Hematopoietic multipotent progenitor cell (in vitro differentiated cells): ENCODE data around the gene PRKCA. TPM values are rescaled to one million over a fixed set of nuclear protein-coding genes. Genes with fewer than 3 reads are reported as not detected.
A peak's percentile ranks its signal among the peaks of the same experiment; 100 is the strongest.

ENCODE experiments used
- DNase-seq, 3 donors: peaks; one replicate each; pipeline ENCODE4 v3.0.0-alpha.2; 2011 to 2015; ENCODE audit warnings: low read depth in 2 of 3, low spot score in 2 of 3
- total RNA-seq: library from RNA; depleted of rRNA; stranded (reverse); fragments of >200 nt; gene quantifications from one replicate; pipeline ENCODE4 v1.2.3, GENCODE V29; 2012

The PRKCA gene
- total RNA-seq, 1 donor = 0.54 TPM

DNA sequence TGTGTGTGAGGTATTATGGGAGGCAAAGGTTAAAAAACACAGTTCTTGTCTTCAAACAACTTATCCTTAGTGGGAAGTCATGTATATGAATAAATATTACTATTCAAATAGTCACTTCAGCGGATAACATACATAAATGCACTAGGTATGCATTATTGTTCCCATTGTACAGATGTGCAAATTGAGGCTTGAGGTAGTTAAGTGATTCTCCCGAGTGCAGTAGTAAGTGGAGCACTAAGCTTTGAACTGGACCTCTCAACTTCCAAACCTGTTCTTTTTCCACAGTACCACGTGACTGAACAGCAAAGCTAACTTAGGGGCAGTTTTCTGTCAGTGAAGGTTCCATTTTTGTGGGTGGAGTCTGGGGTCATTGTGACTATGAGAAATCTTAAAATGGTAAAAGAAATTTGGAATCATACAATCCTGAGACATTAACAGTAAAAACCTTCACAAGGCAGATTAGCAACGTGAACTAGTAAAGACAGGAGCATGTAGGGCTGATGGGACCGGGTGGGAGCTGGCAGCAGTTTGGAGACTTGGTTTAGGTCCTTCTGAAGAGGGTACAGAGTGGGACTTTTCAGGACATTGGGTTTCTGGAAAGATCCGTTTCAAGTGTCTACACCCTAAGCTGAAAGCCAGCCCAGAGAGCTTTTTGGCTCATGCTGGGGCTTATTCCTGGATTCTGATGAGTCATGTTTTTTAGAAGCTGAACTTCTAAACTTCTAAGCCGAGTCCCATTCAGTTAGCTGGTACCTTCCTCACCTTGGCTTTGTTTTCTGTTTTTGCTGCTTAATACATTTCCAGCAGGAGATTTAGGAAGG is 204.9 kb downstream of the PRKCA start:
- peak in 1 of 3 donors; percentile 4 for DNase-seq

DNA sequence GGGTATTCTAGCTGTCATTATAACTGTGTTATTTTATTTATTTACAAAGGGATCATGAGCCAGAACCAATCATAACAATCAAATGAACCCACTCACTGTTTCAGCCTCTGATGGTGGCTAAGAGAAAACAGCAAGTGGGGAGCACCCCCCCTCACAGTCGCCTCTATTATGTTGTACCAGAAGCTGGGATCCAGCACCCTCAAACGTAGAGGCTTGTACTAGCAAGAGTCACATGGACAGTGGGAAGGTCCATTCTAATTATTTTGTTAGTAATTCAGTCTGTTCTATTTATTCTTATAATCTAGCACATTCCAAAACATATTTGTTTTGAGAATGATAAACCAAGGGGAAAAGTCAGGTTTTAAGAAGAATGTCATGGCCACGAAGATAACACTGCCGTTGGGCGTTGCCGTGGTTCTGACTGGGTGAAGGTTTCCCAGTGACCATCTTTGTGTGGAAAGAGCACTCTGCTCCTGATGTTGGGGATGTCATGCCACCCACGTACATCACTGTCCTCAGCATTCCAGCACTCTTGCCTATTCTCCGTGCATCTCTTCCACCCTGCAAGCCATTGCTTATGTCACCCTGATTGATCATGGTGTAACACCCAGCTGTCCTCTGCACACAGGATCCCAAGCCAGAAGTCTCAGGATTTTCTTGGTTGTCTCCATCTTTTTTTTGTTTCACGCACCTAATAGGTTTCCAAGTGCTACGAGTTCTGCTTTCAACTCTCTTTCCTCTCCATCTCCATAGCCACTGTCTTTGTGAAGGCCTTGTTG is 205.8 kb downstream of the PRKCA start:
- DNase-seq = no peak

DNA sequence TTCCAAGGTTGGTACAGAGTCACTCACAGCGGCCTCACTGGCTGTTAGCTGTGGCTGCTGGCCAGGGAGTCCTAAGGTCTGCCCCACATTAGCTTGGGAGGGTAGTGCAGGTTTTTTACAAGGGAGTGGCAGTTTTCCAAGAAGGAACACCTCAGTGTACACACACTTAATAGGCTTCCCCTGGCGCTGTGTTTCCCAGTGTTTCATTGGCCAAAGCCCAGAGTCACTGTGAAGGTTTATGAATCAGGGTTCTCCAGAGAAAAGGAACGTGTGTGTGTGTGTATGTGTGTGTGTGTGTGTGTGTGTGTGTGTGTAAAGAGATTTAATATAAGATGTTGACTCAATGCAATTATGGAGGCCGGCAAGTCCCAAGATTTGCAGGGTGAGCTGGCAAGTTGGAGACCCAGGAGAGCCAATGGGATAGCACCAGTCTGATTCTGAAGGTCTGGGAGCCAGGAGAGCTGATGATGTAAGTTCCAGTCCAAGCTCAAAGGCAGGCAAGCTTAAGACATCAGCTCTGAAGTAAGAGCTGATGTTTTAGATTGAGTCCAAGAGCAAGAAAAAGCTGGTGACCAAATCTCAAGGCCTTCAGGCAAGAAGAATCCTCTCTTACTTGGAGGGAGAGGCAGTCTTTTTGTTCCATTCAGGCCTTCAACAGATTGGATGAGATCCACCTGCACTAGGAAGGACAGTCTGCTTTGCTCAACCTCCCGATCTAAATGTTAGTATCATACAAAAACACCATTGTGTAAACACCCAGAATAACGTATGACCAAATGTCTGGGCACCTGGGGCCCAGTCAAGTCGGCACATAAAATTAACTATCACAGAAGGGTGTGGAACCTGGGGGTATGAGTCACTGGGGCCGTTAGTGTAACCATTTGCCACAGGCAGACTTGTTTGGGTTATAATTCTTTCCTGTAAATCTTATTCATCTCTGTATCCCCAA is 206.8 kb downstream of the PRKCA start:
- no peak for DNase-seq

DNA sequence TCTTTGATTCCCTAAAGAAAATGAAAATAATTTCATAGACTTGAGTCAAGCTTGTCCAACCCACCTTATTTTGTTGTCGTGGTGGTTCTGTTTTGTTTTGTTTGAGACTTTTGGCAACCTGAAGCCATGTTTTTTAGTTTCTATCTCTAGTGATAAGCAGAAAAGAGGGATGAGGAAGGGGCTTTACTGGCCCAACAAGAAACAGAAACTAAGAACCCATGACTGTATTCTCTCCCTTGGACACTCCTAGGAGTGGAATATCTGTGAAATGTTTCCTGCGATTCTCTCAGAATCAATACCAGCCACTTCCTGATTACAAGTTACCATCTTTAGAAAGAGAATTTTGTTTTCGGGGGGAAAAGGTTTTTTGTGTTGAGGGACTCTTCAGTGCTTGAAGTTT is 207.5 kb downstream of the PRKCA start:
- no peak for DNase-seq

DNA sequence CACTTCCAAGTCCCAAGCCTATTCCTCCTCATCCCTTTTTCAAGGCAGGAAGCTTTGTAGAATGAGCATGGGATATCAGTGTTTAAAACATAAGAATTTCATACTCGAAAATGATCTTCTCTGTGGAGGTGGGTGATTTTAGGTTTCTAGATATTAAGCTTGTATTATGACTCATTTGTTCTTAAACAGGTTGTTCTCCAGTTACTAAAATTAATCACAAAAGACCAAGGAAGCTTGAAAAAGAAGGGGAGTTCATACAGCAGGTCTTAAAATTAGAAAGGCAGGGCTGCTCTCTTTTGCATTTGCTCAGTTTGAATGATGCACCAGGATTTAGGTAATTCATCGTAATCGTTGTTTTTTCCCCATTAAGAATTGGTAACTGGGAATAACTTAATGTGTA is 208.7 kb downstream of the PRKCA start:
- no peak for DNase-seq

DNA sequence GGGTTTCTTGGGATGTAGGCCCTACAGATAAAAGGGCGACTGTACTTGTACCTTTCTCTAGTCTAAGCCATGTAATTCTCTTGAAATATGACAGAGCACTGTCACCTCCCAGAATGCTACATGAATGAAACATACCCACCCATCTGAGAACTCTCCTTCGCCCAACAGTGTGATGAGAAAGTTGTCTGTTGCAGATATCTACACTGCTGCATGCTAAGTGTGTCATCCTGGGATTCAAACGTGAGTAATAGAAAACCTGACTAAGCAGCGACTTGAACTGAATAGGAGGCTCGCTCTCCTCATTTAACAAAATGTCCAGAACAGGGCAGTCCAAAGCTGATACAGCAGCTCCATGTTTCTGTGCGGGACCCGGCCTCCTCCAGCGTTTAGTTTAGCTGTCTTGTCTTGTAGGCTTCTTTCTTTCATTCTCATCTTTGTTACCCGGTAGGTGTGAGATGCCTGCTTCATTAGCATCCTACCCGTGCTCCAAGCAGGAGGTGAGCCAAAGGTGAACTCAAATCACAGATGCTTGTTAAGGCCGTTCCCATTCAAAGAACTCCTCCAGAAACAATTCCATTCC is 211.9 kb downstream of the PRKCA start:
- no peak for DNase-seq

DNA sequence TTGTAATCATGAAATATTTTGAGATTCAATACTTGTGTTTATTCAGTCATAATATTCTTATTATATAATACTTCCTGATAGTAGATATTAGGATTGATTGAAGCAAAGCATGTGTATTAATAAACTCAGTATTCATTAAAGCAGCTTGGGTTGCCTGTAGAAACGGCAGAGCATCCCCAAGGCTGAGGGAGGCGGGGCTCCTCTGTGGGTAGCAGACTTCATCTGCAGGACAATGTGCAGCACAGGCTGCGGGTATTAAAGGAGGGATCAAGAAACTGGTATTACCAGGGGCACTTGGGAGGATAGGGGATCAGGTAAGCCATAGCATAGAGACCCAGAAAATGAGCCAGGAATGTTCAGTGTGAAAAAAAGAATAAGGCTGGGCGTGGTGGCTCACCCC is 213.6 kb downstream of the PRKCA start:
- no peak for DNase-seq

DNA sequence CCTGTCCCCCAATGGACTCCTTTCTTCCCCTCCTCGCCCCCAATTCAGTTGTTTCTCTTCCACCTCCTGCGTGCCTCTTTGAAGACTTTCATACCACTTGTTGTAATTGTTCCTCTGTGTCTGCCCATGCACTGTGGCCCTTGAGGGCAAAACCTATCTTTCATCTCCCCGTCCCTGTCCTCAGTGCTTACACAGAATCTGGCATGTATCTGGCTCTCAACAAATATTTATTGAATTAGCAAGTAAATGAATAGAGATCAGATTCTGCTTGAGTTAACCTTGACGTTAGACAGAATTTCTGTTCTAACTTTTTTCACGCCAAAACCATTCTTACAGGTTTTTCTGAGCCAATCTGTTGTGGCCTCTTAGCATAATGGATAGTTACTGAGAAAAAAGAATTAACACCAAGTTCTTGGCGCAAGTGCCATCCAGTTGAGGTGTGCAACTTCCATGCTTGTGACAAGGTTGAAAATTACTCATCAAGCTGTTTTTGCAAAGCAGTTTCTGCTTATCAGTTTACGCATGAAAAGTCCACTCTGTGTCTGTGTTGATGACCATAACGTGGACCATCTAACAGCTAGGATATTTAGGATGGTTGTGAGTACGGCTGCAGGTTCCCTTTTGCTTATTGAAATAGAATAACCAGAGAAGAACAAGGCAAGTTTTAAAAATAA is 215.1 kb downstream of the PRKCA start:
- no peak for DNase-seq

DNA sequence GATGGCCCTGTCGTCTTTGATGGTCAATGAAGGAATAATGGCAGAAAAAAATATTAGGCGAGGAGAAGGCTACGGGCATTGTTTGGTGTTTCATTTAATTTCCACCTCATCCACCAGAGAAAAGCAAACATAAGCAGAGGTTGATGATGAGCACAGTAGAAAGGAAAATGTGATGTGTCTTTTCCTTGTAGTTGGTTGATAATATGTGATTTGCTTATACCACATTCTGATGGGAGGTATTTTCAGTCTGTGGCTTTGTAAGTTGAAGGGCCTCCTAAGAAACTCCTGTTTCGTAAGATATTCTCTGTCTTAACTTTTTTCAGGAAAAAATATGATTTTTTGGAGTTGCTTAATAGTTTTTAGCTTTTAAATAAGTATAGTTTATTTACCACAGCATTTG is 215.7 kb downstream of the PRKCA start:
- DNase-seq = no peak

DNA sequence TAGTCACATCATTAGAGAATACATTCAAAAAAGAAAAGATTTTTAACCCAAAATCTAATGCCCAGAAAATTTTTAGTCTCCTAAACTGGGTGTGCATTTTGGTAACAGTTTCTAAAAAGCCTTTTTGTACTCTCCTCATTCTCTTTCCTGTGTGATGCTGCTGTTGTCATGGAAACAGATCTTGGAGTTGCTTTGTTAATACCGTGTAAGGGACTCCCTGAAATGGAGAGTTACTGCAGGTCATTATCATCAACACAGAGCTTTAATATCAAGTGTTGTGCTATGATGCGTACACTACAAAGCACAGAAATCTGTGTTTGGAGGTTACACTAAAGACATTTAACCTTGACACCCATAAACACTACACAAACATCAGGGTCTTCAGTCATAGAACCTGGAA is 216.3 kb downstream of the PRKCA start:
- DNase-seq = no peak

DNA sequence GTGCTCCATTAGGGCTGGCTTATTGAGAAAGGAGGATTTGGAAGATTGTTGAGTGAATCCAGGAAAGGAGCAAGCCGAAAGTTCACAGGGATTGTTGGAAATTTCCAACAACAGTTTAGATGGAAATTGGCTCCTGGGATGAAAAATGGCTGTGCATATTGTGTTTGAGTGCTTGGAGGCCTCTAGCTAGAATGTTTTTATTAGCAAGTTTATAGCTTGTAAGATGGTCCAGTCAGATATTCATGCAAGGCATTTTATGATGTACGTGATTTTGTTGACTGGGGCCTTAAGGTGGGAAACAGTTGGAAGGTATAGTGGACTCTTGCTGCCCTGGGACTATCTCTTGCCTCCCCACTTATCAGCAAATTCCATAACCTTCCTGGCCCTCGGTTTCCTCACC is 216.7 kb downstream of the PRKCA start:
- no peak for DNase-seq

DNA sequence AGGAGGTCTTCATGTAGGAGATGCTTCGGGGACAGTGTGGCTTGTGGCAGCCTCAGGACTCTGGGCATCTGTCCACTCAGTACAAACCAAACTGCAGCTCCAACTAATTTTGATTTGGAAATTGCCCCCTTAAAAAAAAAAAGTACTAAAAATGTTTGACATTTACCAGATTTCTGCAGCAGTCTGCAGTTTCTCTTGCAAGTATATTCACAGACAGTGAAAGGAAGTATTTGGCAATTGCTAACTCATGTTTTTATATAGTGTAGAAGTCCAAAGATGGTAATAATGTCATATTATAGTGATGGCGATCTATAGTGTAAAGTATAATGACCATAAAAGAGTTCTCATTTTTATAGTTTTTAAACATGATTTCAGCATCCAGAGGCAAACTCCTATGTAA is 218.6 kb downstream of the PRKCA start:
- DNase-seq = no peak

DNA sequence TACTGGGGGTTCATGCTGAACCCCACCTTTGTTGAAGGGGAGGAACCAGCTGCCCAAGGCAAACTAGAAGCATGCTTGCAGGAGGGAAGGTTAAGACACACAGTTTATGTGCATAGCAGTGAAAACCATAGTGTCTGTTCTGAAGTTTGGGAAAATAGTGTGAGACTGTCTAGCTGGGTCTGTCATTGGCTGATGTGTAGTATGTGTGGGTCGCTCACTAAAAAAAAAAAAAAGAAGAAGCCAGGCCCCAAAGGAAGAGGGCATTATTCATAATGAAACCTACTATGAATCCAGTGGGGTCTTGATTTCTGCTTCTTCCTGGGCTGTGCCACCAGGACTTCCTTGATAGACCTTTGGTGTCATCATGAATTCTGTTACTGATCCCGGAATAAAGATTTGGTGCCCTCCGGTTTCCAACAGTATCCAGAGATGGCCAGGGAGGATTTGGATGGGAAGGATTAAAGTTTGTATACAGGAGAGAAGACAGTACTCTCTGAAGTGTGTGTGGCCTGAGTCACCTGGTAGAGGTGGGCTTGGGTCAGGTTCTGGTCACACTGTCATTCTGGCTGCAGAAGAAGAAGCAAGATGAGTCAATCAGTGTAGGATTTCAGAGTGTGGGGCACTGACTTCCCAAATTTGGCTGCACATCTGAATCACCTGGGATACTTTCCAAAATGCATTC is 220.3 kb downstream of the PRKCA start:
- DNase-seq = no peak

DNA sequence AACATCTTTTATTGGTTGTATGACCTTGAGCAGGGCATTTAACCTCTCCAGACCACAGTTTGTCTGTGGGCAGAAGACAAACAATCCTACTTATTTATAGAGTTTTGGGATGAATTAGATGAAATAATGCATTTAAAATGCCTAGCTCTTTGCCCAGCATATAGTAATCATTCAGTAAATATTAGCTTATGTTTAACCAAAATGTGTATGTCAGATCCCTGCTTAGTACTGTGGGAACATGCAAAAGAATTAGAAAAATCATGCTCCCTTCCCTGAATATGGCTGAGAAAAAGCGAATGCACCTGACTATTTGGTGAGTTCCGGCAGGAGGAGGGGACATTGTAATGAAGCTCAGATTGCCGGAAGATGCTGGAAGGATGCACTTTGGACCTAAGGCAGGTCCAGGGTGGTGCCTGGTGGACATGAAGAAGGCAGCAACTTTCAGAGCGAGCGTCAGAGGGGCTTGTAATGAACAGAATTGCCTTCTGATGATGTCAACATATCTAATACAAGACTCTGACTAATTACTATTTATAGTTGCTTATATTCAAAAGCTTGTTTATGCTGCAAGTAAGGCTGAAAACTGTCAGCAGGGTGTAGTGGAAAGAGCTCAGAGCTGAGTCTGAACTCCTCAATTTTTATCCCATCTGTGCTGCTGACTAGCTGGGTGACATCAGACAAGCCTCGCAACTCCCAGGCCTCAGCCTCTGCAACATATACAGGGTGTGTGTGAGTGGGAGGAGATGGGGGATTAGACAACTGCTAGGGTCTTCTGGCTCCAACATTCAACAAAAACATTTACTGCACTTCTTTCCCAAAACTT is 221.2 kb downstream of the PRKCA start:
- DNase-seq = no peak

DNA sequence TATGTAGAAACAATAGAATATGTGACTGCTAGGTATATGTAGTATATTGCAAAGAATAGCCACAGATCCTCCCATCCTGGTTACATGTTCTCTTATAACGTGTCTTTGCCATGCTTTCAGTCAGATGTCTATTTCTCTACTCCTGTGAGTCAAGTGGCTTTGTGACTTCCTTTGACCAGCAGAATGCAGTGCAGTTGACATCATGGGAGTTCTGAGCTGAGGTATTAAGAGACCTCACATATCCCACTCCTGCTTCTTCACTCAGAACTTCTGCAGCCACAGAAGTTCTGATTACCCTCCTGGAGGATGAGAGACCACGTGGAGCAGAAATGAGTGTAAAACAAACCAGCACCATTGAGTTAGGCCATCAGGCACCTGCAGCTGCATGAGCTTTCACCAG is 222.5 kb downstream of the PRKCA start:
- no peak for DNase-seq

DNA sequence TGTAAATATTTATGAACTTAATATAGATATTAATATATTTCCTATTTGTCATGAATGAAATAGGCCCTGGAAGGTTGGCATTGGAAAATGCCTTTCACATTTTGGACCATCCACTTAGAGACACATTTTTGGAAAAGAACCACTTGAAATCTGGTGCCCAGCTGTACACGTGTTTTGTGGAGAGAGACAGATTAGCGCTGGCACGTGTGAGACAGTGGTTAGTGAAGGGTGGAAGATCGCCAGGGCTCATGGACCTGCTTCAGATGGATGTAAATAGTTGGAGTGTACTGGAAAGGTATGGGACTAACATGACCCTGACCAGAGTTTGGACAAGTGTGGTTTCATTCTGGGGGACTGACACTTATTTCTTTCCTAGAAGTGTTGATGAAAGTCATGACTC is 222.9 kb downstream of the PRKCA start:
- no peak for DNase-seq

DNA sequence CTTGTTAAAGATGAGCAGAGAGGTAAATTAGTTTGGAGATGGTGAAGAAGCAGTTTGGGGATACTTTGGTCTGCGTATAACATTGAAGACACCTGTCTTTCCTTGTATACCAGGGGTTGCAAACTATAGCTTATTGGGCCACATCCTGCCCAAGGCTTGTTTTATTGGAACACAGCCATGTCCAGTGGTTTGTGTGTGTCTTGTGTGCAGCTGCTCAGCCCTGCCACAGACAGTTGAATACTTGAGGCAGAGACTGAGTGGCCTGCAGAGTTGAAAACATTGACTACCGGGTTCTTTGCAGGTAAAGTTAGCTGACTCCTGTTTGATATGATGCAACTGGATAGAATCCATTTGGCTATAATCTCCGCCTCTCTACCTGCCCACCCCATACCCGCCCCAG is 224.4 kb downstream of the PRKCA start:
- no peak for DNase-seq

DNA sequence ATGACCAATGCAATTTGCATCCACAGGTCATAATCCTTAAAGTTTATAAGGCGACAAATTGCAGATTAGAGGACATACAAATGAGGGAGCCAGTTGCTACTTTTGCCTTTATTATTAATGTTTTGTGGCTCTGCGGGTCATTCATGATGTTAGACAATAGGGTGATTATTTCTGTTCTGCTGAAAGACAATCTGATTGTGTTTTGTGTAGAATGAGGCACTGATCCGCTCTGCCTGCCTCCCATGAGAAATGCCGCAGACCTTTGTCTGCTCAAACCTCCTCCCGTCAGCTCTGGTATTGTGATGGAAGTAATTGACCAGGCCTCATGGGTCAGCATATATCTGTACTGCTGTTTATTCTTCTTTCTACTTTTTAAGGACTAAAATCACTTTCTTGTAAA is 224.9 kb downstream of the PRKCA start:
- no peak for DNase-seq

DNA sequence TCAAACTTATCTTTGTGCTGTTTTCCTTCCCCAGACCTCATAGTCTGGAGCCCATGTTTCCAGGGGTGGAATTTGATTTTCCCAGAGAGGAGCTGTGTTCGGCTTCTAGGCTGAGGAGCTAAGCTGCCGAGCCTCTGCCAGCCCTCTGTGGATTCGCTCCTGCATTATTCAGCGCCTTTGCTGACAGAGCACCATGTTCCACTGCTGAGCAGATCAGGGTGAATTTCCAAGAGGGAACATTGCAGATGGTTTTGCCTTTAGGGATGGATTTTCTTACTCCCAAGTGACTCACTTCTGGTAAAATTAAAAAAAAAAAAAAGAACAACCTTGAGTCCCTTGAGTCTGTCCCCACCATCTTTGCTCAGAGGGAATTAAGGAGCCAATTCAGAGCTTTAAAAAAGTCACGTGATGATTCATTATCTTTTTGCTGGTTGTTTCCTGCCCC is 229.5 kb downstream of the PRKCA start:
- no peak for DNase-seq
